Peyer's patch (tissue), 4 donors: Measurements from ENCODE around the gene ST6GAL1.
"Not testable (repeated sequence)": the region's sequence is repeated elsewhere in the genome, so short reads cannot be mapped to it uniquely, and the experiment has no call there.

ENCODE experiments used
- CTCF ChIP-seq, 6 experiments: fragments of 450-650 bp in 4 of 6; fragments of 200-600 bp in 2 of 6; sonication (generic) in 1 of 6; IDR thresholded peaks; one replicate each; pipeline ENCODE4 v1.5.1; 2017 to 2019; ENCODE audit warnings: antibody characterized with exemption in 6 of 6, mild to moderate bottlenecking in 3 of 6, moderate library complexity in 1 of 6
- POLR2A ChIP-seq, 2 donors: fragments of 450-650 bp; IDR thresholded peaks; one replicate each; pipeline ENCODE4 v1.5.1; 2017; ENCODE audit warnings: antibody characterized with exemption in 2 of 2, mild to moderate bottlenecking in 2 of 2, moderate library complexity in 2 of 2

- not testable (repeated sequence) for TF ChIP-seq POLR2A, CTCF (IDR thresholded peaks at IDR 0.05)
Observed at GRCh38 chr3:186884868-186885267, 45.5 kb upstream of the ST6GAL1 start.
